HepG2 (cell line): ENCODE results near the gene PLPPR3. TPM values are rescaled to one million over a fixed set of nuclear protein-coding genes. Genes with fewer than 3 reads are reported as not detected.

Experiments used
- CAMTA2 ChIP-seq: sonication (generic); formaldehyde crosslinking; IDR thresholded peaks from 2 replicates; pipeline ENCODE4 v1.4.0; 2020; ENCODE audit warnings: mild to moderate bottlenecking, missing genetic modification reagents, borderline replicate concordance
- CEBPG ChIP-seq: IDR thresholded peaks from 2 replicates; pipeline ENCODE4 v1.6.1; 2016
- DBP ChIP-seq: sonication (generic); formaldehyde crosslinking; IDR thresholded peaks from 2 replicates; pipeline ENCODE4 v1.4.0; 2020; ENCODE audit warnings: missing genetic modification reagents; ENCODE audit errors: not compliant biosample characterization
- GATAD2A ChIP-seq: IDR thresholded peaks from 2 replicates; pipeline ENCODE4 v1.6.1; 2016
- LCORL ChIP-seq, 2 experiments: fragments of 450-650 bp in 1 of 2; sonication (generic) in 1 of 2; formaldehyde crosslinking in 1 of 2; IDR thresholded peaks; 2 replicates each; pipeline versions ENCODE4 v1.5.0 to v1.6.1; 2017 to 2020; ENCODE audit warnings: antibody characterized with exemption in 1 of 2, missing genetic modification reagents in 1 of 2
- NONO ChIP-seq, 2 experiments: fragments of 450-650 bp in 1 of 2; sonication (generic) in 1 of 2; formaldehyde crosslinking in 1 of 2; IDR thresholded peaks in 1 of 2; conservative IDR thresholded peaks in 1 of 2; 2 replicates each; pipeline versions ENCODE4 v1.6.1 to v1.8.0; 2017 to 2022; ENCODE audit warnings: mild to moderate bottlenecking in 1 of 2, missing genetic modification reagents in 1 of 2, moderate library complexity in 1 of 2
- NR2F6 ChIP-seq, 2 experiments: IDR thresholded peaks; 2 replicates each; pipeline ENCODE4 v1.6.1; 2016; ENCODE audit warnings: antibody characterized with exemption in 1 of 2, mild to moderate bottlenecking in 1 of 2
- SALL1 ChIP-seq: sonication (generic); formaldehyde crosslinking; IDR thresholded peaks from 2 replicates; pipeline ENCODE4 v1.8.0; 2022; ENCODE audit warnings: mild to moderate bottlenecking, missing genetic modification reagents
- THAP11 ChIP-seq: IDR thresholded peaks from 2 replicates; pipeline ENCODE4 v1.6.1; 2016; ENCODE audit warnings: missing biosample characterization, missing genetic modification reagents
- ZMAT3 ChIP-seq: sonication (generic); formaldehyde crosslinking; conservative IDR thresholded peaks from 2 replicates; pipeline ENCODE4 v1.7.0; 2021; ENCODE audit warnings: missing genetic modification reagents
- ZMYM2 ChIP-seq: sonication (generic); formaldehyde crosslinking; IDR thresholded peaks from 2 replicates; pipeline ENCODE4 v1.8.0; 2022; ENCODE audit warnings: mild to moderate bottlenecking, missing genetic modification reagents
- ZNF264 ChIP-seq: sonication (generic); formaldehyde crosslinking; IDR thresholded peaks from 2 replicates; pipeline ENCODE4 v1.4.0; 2020; ENCODE audit warnings: missing genetic modification reagents
- ZNF335 ChIP-seq: sonication (generic); formaldehyde crosslinking; IDR thresholded peaks from 2 replicates; pipeline ENCODE4 v1.4.0; 2020; ENCODE audit warnings: missing genetic modification reagents
- ZNF33A ChIP-seq: sonication (generic); formaldehyde crosslinking; IDR thresholded peaks from 2 replicates; pipeline ENCODE4 v1.5.1; 2020; ENCODE audit warnings: missing genetic modification reagents, mild to moderate bottlenecking, moderate library complexity, borderline replicate concordance
- ZNF350 ChIP-seq: sonication (generic); formaldehyde crosslinking; IDR thresholded peaks from 2 replicates; pipeline ENCODE4 v1.4.0; 2020; ENCODE audit warnings: mild to moderate bottlenecking, low read depth, missing genetic modification reagents, borderline replicate concordance
- ZNF362 ChIP-seq: sonication (generic); formaldehyde crosslinking; IDR thresholded peaks from 2 replicates; pipeline ENCODE4 v1.4.0; 2020; ENCODE audit warnings: missing genetic modification reagents, mild to moderate bottlenecking, borderline replicate concordance
- ZNF543 ChIP-seq: sonication (generic); formaldehyde crosslinking; IDR thresholded peaks from 2 replicates; pipeline ENCODE4 v1.4.0; 2020; ENCODE audit warnings: mild to moderate bottlenecking, missing genetic modification reagents
- ZNF740 ChIP-seq: sonication (generic); formaldehyde crosslinking; IDR thresholded peaks from 2 replicates; pipeline ENCODE4 v1.4.0; 2020; ENCODE audit warnings: missing genetic modification reagents
- ZNF780A ChIP-seq: sonication (generic); formaldehyde crosslinking; IDR thresholded peaks from 2 replicates; pipeline ENCODE4 v1.8.0; 2022; ENCODE audit warnings: mild to moderate bottlenecking, missing genetic modification reagents, moderate library complexity
- polyA plus RNA-seq, 8 experiments: library from polyadenylated mRNA; depleted of rRNA in 3 of 8; stranded (reverse) in 7 of 8; unstranded in 1 of 8; fragments of >200 nt; fragmentation: Illumina TruSeq in 4 of 8; extraction: Trizol in 4 of 8; gene quantifications; 2 replicates each; pipeline versions ENCODE4 v1.2.1 to v1.2.3, GENCODE V29; 2011 to 2016; ENCODE audit warnings: low read depth in 4 of 8, missing spikeins in 1 of 8, mixed read lengths in 1 of 8; ENCODE audit not compliant: insufficient read depth in 1 of 8
- total RNA-seq, 5 experiments: library from RNA; depleted of rRNA; stranded (reverse); fragments of >200 nt; fragmentation: Illumina TruSeq; extraction: Trizol; gene quantifications; 2 replicates each; pipeline ENCODE4 v1.2.3, GENCODE V29; 2016; ENCODE audit warnings: low read depth in 1 of 5
- TF ChIP-seq, protein P1 (sequence below): IDR thresholded peaks from 2 replicates; pipeline ENCODE4 v1.6.1; 2012; ENCODE audit warnings: low read depth, low read length, improper control_type of control experiment
- TF ChIP-seq, protein P2 (sequence below), 2 experiments: sonication (generic) in 1 of 2; formaldehyde crosslinking in 1 of 2; IDR thresholded peaks; 2 replicates each; pipeline versions ENCODE4 v1.4.0 to v1.6.1; 2016 to 2020; ENCODE audit warnings: borderline replicate concordance in 1 of 2, low read depth in 1 of 2, mild to moderate bottlenecking in 1 of 2, missing genetic modification reagents in 1 of 2

PLPPR3 gene
- total and polyA plus RNA-seq, 2 of the 13 experiments (the other 11 are each of a cell fraction or from before 2014, with no cell fraction given) = 0.07 to 0.16 TPM

DNA sequence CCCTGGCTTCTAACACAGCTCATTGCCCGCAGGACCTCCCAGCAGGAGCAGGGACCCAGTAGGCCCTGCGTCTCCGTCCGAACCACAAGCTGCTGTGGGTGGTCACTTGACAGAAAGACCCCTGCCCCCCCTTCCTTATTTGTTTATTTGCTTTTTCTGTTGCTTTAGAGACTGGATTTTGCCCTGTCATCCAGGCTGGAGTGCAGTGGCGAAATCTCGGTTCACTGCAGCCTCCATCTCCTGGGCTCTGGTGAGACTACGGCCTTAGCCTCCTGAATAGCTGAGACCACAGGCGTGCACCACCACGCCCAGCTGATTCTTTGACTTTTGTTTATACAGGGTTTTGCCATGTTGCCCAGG lies 32.1 kb downstream of the PLPPR3 start (continued):
- TF ChIP-seq, protein P1, sequence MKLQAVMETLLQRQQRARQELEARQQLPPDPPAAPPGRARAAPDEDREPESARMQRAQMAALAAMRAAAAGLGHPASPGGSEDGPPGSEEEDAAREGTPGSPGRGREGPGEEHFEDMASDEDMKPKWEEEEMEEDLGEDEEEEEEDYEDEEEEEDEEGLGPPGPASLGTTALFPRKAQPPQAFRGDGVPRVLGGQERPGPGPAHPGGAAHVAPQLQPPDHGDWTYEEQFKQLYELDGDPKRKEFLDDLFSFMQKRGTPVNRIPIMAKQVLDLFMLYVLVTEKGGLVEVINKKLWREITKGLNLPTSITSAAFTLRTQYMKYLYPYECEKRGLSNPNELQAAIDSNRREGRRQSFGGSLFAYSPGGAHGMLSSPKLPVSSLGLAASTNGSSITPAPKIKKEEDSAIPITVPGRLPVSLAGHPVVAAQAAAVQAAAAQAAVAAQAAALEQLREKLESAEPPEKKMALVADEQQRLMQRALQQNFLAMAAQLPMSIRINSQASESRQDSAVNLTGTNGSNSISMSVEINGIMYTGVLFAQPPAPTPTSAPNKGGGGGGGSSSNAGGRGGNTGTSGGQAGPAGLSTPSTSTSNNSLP = 0 out of 2 replicates have a peak, but pooled peaks have one; percentile 20
- TF ChIP-seq SALL1 (CRISPR knock-in tag) = peak; percentile 45; the same call in 1 of the 2 replicates
- 0 out of 2 replicates have a peak, but pooled peaks have one; percentile 11 for TF ChIP-seq THAP11 (CRISPR knock-in tag)
- 0 out of 2 replicates have a peak, but pooled peaks have one; percentile 18 for TF ChIP-seq ZNF264 (CRISPR knock-in tag)
- peak; percentile 69; the same call in 1 of the 2 replicates for TF ChIP-seq ZNF543 (CRISPR knock-in tag)
- TF ChIP-seq NONO (IDR thresholded peaks at IDR 0.05) = no peak
- peak; percentile 41; the same call in 1 of the 2 replicates for TF ChIP-seq NONO (CRISPR knock-in tag; conservative IDR thresholded peaks at IDR 0.05)
- TF ChIP-seq CEBPG (CRISPR knock-in tag) = peak; percentile 32; the same call in 1 of the 2 replicates
- no peak for TF ChIP-seq DBP (CRISPR knock-in tag)
- 0 out of 2 replicates have a peak, but pooled peaks have one; percentile 50 for TF ChIP-seq ZNF350 (CRISPR knock-in tag)
- TF ChIP-seq ZNF335 (CRISPR knock-in tag) = no peak
- TF ChIP-seq, protein P2, sequence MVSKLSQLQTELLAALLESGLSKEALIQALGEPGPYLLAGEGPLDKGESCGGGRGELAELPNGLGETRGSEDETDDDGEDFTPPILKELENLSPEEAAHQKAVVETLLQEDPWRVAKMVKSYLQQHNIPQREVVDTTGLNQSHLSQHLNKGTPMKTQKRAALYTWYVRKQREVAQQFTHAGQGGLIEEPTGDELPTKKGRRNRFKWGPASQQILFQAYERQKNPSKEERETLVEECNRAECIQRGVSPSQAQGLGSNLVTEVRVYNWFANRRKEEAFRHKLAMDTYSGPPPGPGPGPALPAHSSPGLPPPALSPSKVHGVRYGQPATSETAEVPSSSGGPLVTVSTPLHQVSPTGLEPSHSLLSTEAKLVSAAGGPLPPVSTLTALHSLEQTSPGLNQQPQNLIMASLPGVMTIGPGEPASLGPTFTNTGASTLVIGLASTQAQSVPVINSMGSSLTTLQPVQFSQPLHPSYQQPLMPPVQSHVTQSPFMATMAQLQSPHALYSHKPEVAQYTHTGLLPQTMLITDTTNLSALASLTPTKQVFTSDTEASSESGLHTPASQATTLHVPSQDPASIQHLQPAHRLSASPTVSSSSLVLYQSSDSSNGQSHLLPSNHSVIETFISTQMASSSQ (IDR thresholded peaks at IDR 0.05; ENCODE audit: low read depth) = no peak
- TF ChIP-seq, protein P2 (CRISPR knock-in tag; IDR thresholded peaks at IDR 0.05; ENCODE audit: borderline replicate concordance) = 0 out of 2 replicates have a peak, but pooled peaks have one; percentile 30
- no peak for TF ChIP-seq ZNF780A (CRISPR knock-in tag)
- no peak for TF ChIP-seq NR2F6 (IDR thresholded peaks at IDR 0.05)
- 0 out of 2 replicates have a peak, but pooled peaks have one; percentile 7 for TF ChIP-seq NR2F6 (CRISPR knock-in tag; IDR thresholded peaks at IDR 0.05)
- TF ChIP-seq GATAD2A = 0 out of 2 replicates have a peak, but pooled peaks have one; percentile 8
- TF ChIP-seq ZNF362 (CRISPR knock-in tag) = 0 out of 2 replicates have a peak, but pooled peaks have one; percentile 47
- no peak for TF ChIP-seq LCORL (IDR thresholded peaks at IDR 0.05)
- TF ChIP-seq LCORL (CRISPR knock-in tag; IDR thresholded peaks at IDR 0.05) = 0 out of 2 replicates have a peak, but pooled peaks have one; percentile 61
- no peak for TF ChIP-seq ZNF33A (CRISPR knock-in tag)
- TF ChIP-seq CAMTA2 (CRISPR knock-in tag) = no peak
- 0 out of 2 replicates have a peak, but pooled peaks have one; percentile 4 for TF ChIP-seq ZMAT3 (CRISPR knock-in tag)
- peak; percentile 76; the same call in 1 of the 2 replicates for TF ChIP-seq ZMYM2 (CRISPR knock-in tag)
- TF ChIP-seq ZNF740 (CRISPR knock-in tag) = 0 out of 2 replicates have a peak, but pooled peaks have one; percentile 33
